Activated CD4-positive, CD25-positive, alpha-beta regulatory T cell treated with anti-CD3 and anti-CD28 coated beads, Interleukin-2, amount 50 U/mL, for 16 hours (primary cell): ENCODE data around the gene TSC22D4.
A peak's percentile ranks its signal among the peaks of the same experiment; 100 is the strongest.

Experiments
- DNase-seq: peaks from one replicate; pipeline ENCODE4 v3.0.0-alpha.2; 2020; ENCODE audit warnings: low read depth, low spot score

The TSC22D4 gene

GRCh38 chr7:100493476-100494264, 14.7 kb upstream of the TSC22D4 start:
- DNase-seq = no peak

DNA sequence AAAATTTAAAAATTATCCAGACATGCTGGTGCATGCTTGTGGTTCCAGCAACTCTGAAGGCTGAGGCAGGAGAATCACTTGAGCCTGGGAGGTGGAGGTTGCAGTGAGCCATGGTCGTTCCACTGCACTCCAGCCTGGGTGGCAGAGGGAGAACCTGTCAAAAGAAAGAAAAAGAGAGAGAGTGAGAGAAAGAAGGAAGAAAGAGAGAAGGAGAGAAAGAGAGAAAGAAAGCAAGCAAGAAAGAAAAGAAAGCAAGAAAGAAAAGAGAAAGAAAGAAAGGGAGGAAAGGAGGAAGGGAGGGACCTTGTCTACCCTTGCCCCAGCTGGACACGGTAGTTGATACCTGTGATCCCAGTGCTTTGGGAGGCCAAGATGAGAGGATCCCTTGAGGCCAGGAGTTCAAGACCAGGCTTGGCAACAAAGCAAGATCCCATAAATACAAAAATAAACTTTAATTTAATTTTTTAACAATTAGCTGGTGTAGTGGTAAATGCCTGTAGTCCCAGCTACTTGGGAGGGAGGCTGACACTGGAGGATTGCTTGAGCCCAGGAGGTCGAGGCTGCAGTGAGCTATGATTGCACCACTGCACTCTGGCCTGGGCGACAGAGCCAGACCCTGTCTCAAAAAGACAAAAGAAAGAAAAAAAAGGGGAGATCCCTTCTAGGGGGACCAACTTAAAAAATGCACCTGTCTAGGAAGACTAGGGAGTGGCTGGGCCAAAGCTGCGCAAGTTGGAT, 13.9 kb upstream of the TSC22D4 start:
- no peak for DNase-seq

DNA sequence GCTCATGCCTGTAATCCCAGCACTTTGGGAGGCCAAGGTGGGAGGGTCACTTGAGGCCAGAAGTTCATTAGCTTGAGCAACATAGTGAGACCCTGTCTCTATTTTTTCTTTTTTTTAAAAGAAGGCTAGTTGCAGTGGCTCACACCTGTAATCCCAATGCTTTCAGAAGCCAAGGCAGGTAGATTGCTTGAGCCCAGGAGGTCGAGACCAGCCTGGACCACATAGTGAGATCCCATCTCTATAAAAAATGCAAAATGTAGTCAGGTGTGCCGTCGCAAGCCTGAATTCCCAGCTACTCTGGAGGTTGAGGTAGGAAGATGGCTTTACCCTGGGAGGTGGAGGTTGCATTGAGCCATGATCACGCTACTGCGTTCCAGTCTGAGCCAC, 12.2 kb upstream of the TSC22D4 start:
- no peak for DNase-seq

GRCh38 chr7:100490483-100491191, 11.6 kb upstream of the TSC22D4 start:
- no peak for DNase-seq

DNA sequence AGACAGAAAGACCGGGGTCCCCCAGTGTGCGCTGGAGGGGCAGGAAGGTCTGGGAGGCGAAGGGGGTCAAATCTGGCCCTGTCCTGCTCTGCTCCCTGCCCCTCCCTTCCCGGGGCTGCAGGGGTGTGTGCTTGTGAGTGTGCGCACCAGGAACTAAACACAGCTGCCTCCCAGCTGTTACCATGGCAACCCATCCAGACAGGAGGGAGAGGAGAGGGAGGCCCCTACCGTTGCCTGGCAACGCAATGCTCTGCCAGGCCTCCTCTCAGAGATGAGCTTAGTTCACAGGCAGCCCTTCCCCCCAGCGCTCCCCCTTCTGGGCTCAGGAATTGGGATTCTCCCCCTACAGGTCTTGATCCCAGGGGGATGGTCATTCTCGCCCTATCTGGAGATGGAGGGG, 10.8 kb upstream of the TSC22D4 start:
- DNase-seq = no peak

DNA sequence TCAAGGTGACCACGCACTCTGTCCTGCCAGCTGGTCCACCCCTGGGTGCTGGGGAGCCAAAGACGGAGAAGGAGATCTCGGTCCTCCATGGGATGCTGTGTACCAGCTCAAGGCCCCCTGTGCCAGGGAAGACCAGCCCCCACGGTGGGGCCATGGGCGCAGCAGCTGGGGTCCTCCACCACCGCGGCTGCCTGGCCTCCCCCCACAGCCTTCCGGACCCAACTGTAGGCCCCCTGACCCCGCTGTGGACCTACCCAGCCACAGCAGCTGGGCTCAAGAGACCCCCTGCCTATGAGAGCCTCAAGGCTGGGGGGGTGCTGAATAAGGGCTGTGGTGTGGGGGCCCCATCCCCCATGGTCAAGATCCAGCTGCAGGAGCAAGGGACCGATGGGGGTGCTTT, 10.1 kb upstream of the TSC22D4 start:
- no peak for DNase-seq

- no peak for DNase-seq
Measured at GRCh38 chr7:100488333-100489095, 9.5 kb upstream of the TSC22D4 start.

GRCh38 chr7:100486753-100487446, 7.9 kb upstream of the TSC22D4 start:
- no peak for DNase-seq

- no peak for DNase-seq
Measured at GRCh38 chr7:100486111-100486636, 7.2 kb upstream of the TSC22D4 start.

DNA sequence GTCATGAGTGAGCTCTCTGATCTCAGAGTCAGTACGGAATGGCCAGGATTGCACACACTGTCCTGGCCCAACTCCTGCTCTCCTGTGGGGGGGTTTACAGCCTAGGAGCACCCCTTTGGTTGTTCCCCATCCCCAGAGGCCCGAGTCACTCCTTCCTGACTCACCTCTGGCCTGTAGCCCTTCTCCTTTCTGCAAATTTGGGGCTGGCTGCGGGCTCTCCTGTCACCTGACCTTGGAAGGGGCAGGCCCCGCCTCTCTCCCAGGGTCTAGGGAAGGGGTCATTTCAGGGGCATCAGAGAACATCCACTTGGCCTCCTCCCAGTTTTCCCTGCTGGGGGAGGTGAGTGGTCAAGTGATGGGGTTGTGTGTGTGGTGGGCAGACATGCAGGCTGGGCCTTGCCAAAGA, 6.5 kb upstream of the TSC22D4 start:
- DNase-seq = no peak

GRCh38 chr7:100484673-100485045, 5.6 kb upstream of the TSC22D4 start:
- DNase-seq = no peak

- DNase-seq = no peak
Measured at GRCh38 chr7:100483722-100484672, 5.0 kb upstream of the TSC22D4 start, which contains the start of gene NYAP1. NYAP1 (plus strand) TSS chr7:100483927; CDS start chr7:100485312, 1,385 bp downstream.

GRCh38 chr7:100483090-100483721, 4.2 kb upstream of the TSC22D4 start:
- DNase-seq = peak; percentile 59

- no peak for DNase-seq
Measured at GRCh38 chr7:100482728-100483089, 3.7 kb upstream of the TSC22D4 start.

- no peak for DNase-seq
Measured at GRCh38 chr7:100481466-100481865, 2.5 kb upstream of the TSC22D4 start.

DNA sequence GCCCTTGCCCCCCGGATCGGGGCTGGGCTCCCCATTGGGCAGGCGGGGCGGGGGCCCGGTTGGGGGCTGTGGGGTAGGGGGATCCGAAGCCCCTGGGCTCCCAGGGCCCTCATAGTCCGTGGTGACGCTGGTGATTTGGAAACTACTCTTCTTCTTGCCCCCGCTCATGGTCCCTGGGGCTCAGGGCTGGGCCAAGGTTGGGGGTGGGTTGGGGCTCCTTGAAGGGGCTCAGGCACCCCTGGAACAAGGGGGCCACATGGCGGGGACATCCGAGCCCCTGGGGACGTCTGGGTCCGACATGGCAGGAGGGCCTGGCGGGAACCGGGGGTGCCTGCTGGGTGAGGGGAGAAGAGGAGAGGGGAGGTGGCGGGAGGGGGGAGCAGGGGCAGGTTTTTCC, 1.1 kb downstream of the TSC22D4 start:
- DNase-seq = no peak

- no peak for DNase-seq
Measured at GRCh38 chr7:100476903-100477870, 1.8 kb downstream of the TSC22D4 start.
